ENCODE results near the gene RNF125. TPM values are rescaled to one million over a fixed set of nuclear protein-coding genes. Genes with fewer than 3 reads are reported as not detected.

The RNF125 gene
- total RNA-seq, 1 donor from 2014 or later, result 3.7 TPM

DNA sequence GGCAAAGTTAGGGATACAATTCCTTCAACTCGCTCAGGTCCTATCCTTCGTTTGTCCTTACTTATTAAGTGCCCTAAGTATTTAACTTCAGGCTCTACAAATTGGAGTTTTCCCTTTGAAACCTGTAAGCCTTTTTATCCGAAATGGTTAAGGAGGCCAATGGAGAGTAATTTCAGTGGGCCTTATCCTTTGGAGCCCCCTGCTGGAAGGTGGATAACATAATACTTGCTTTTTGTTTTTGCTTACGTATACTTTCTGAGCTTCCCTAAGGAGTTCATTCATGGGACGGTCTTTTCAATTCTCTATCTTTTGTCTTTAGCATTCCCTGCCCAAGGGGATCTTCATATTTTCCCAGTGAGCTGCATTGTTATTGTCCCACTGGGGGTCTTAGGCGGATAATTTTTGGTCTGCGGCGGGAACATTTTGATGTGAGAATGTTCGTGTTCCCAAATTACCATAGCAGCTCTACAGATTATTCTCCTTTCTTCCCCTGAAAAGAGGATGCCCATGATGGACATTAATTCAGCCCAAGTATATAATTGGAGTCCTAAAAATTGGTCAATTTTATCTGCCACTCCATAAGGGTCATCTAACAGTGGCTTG is 41.3 kb upstream of the RNF125 start:
- Histone ChIP-seq H3K4me1 (no peaks in the 10 kb centered on the region), H3K9me3 (peaks cover 18% of the 10 kb centered on the region), H3K27me3 (no peaks in the 10 kb centered on the region), H3K4me3 (no peak overlapping the region), H3K27ac (no peak overlapping the region), H3K36me3 (no peaks in the 10 kb centered on the region)
- intact Hi-C loops (cut with DNase I), result no loop called here
- TF ChIP-seq POLR2A (IDR thresholded peaks at IDR 0.05) (no peak), POLR2AphosphoS5 (IDR thresholded peaks at IDR 0.05; ENCODE audit: insufficient read depth in 1 of 2, low read depth in 1 of 2) (no peak)
- TF ChIP-seq, protein P1, sequence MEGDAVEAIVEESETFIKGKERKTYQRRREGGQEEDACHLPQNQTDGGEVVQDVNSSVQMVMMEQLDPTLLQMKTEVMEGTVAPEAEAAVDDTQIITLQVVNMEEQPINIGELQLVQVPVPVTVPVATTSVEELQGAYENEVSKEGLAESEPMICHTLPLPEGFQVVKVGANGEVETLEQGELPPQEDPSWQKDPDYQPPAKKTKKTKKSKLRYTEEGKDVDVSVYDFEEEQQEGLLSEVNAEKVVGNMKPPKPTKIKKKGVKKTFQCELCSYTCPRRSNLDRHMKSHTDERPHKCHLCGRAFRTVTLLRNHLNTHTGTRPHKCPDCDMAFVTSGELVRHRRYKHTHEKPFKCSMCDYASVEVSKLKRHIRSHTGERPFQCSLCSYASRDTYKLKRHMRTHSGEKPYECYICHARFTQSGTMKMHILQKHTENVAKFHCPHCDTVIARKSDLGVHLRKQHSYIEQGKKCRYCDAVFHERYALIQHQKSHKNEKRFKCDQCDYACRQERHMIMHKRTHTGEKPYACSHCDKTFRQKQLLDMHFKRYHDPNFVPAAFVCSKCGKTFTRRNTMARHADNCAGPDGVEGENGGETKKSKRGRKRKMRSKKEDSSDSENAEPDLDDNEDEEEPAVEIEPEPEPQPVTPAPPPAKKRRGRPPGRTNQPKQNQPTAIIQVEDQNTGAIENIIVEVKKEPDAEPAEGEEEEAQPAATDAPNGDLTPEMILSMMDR (IDR thresholded peaks at IDR 0.05), result peak in 1 of 3 experiments; percentile 42
- DNase-seq (ENCODE audit: extremely low spot score in 2 of 2), result no peak

DNA sequence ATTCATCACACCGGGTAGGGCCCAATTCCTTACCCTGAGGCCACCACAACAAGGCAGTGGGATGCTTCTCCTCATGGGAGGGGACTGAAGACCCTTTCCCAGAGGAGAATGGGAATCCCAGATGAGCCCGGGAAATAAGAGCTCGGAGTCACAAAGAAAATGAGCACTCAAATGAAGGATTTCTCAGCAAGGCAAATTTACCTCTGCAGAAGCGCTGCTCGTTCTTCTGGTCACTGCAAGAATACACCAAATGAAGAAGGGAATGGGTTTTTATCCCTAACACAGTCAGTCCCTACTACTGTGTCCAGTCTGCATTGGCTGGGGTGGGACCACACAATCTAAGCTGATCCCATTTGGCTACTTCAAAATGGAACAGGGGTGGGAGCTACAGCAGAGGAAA is 40.0 kb upstream of the RNF125 start:
- H3K27me3 ChIP-seq, result no peaks in the 10 kb centered on the region
- DNase-seq (ENCODE audit: extremely low spot score in 2 of 2), result no peak
- H3K27ac ChIP-seq, result no peak overlapping the region
- H3K36me3 ChIP-seq, result no peaks in the 10 kb centered on the region
- TF ChIP-seq POLR2AphosphoS5 (IDR thresholded peaks at IDR 0.05; ENCODE audit: insufficient read depth in 1 of 2, low read depth in 1 of 2), result no peak
- H3K9me3 ChIP-seq, result peaks cover 12% of the 10 kb centered on the region
- H3K4me3 ChIP-seq, result no peak overlapping the region
- H3K4me1 ChIP-seq, result no peaks in the 10 kb centered on the region
- intact Hi-C loops (cut with DNase I), result no loop called here

DNA sequence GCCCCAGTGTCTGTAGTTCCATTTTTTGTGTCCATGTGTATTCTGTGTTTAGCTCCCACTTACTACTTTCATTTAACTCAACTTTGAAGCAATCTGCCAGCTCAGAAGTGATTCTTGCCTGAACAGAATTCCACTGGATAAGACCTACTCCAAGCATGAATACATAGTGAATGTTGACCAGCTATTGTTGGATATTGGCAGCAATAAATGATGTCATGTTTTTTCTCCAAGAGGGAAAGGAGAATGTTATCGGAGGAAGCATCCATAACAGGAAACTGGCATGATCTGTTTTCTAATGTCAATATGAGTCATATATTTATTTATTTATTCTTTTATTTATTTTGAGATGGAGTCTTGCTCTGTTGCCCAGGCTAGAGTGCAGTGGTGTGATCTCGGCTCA is 38.9 kb upstream of the RNF125 start:
- Histone ChIP-seq H3K4me3 (no peak overlapping the region), H3K36me3 (no peaks in the 10 kb centered on the region), H3K27me3 (no peaks in the 10 kb centered on the region), H3K4me1 (no peaks in the 10 kb centered on the region), H3K9me3 (peaks cover 1% of the 10 kb centered on the region), H3K27ac (no peak overlapping the region)
- TF ChIP-seq POLR2AphosphoS5 (IDR thresholded peaks at IDR 0.05; ENCODE audit: insufficient read depth in 1 of 2, low read depth in 1 of 2) (no peak), POLR2A (IDR thresholded peaks at IDR 0.05) (no peak)
- TF ChIP-seq, protein P1 (IDR thresholded peaks at IDR 0.05), result no peak
- intact Hi-C loops (cut with DNase I), result no loop called here
- no peak for DNase-seq (ENCODE audit: extremely low spot score in 2 of 2)

DNA sequence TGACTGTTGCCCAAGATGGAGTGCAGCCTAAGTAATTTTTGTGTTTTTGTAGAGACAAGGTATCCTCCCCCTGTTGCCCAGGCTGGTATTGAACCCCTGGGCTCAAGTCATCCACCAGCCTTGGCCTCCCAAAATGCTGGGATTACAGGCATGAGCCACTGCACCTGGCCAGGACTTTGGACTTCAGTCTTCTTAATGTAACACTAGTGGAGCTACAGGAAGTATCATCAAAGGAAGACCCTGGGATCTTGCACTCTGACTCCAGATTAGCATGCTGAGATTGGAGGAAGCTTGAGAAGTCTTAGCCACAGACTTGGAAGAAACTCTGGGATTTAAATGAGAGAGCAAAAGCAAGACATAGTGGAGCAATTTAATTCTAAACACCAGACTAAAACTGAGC is 37.8 kb upstream of the RNF125 start:
- no peak for DNase-seq (ENCODE audit: extremely low spot score in 2 of 2)
- H3K27me3 ChIP-seq, result no peaks in the 10 kb centered on the region
- intact Hi-C loops (cut with DNase I), result no loop called here
- H3K36me3 ChIP-seq, result no peaks in the 10 kb centered on the region
- TF ChIP-seq, protein P1 (IDR thresholded peaks at IDR 0.05), result no peak
- TF ChIP-seq POLR2AphosphoS5 (IDR thresholded peaks at IDR 0.05; ENCODE audit: insufficient read depth in 1 of 2, low read depth in 1 of 2) (no peak), POLR2A (IDR thresholded peaks at IDR 0.05) (no peak)
- H3K4me3 ChIP-seq, result no peak overlapping the region
- H3K27ac ChIP-seq, result no peak overlapping the region
- no peaks in the 10 kb centered on the region for H3K4me1 ChIP-seq
- no peaks in the 10 kb centered on the region for H3K9me3 ChIP-seq

DNA sequence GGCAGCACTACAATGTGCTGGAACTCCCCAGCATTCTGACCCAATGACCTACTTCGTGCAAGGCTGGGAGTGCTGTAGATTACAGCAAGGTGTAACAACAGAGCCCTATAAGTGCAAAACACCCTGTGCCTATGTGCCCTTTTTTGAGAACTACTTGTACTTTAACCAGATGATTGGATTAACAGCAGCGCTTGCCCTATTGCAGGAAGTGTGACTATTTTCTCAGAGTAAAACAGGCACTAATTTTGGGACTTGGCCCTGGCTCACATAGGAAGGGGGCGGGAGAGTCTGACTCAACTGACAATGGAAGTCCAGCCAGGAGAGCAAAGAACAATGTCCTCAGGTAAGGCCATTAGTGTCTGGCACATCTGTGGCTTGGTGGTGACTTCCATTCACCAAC is 35.6 kb upstream of the RNF125 start:
- intact Hi-C loops (cut with DNase I), result no loop called here
- Histone ChIP-seq H3K4me3 (no peak overlapping the region), H3K9me3 (no peaks in the 10 kb centered on the region), H3K27me3 (no peaks in the 10 kb centered on the region), H3K36me3 (no peaks in the 10 kb centered on the region), H3K27ac (no peak overlapping the region), H3K4me1 (no peaks in the 10 kb centered on the region)
- DNase-seq (ENCODE audit: extremely low spot score in 2 of 2), result no peak
- TF ChIP-seq POLR2AphosphoS5 (IDR thresholded peaks at IDR 0.05; ENCODE audit: insufficient read depth in 1 of 2, low read depth in 1 of 2), result peak in 1 of 2 donors; percentile 72
- TF ChIP-seq, protein P1 (IDR thresholded peaks at IDR 0.05), result no peak
- TF ChIP-seq POLR2A (IDR thresholded peaks at IDR 0.05), result no peak
